Vagina (tissue), 2 donors: ENCODE measurements around the gene PPP1R9B. TPM values are rescaled to one million over a fixed set of nuclear protein-coding genes. Genes with fewer than 3 reads are reported as not detected.

Experiments
- DNase-seq, 2 donors: peaks; one replicate each; pipeline ENCODE4 v3.0.0-alpha.2; 2017; ENCODE audit errors: extremely low spot score in 2 of 2
- H3K27ac ChIP-seq: fragments of 200-600 bp; sonication (generic); one replicate; pipeline ENCODE4 v1.5.1; 2019
- H3K27me3 ChIP-seq: fragments of 200-600 bp; sonication (generic); one replicate; pipeline ENCODE4 v1.5.1; 2019
- H3K36me3 ChIP-seq, 2 donors: fragments of 200-600 bp; sonication (generic); one replicate each; pipeline ENCODE4 v1.5.1; 2017 to 2019
- H3K4me1 ChIP-seq: fragments of 200-600 bp; sonication (generic); one replicate; pipeline ENCODE4 v1.5.1; 2019
- H3K4me3 ChIP-seq, 2 donors: fragments of 200-600 bp; sonication (generic); 1 replicate in 1 of 2; 2 replicates in 1 of 2; pipeline ENCODE4 v1.5.1; 2016 to 2019
- H3K9me3 ChIP-seq: fragments of 200-600 bp; sonication (generic); one replicate; pipeline ENCODE4 v1.5.1; 2019
- CTCF ChIP-seq, 3 experiments: fragments of 450-650 bp in 2 of 3; fragments of 200-600 bp in 1 of 3; sonication (generic) in 1 of 3; IDR thresholded peaks; one replicate each; pipeline ENCODE4 v1.5.1; 2017 to 2019; ENCODE audit warnings: antibody characterized with exemption in 3 of 3, mild to moderate bottlenecking in 2 of 3, moderate library complexity in 2 of 3
- POLR2A ChIP-seq, 2 donors: fragments of 450-650 bp; IDR thresholded peaks; one replicate each; pipeline ENCODE4 v1.6.1; 2017; ENCODE audit warnings: antibody characterized with exemption in 2 of 2, mild to moderate bottlenecking in 2 of 2, moderate library complexity in 2 of 2
- POLR2AphosphoS5 ChIP-seq, 2 donors: sonication (generic); formaldehyde crosslinking; IDR thresholded peaks; one replicate each; pipeline ENCODE4 v1.9.0; 2017; ENCODE audit warnings: antibody characterized with exemption in 2 of 2, mild to moderate bottlenecking in 2 of 2, low read depth in 1 of 2; ENCODE audit not compliant: insufficient read depth in 1 of 2
- intact Hi-C: fragments of 100-400 bp; cut with DNase I; formaldehyde crosslinking; loops from one replicate; pipeline ENCODE4 v1.15.1; 2023
- total RNA-seq: library from RNA; depleted of rRNA; stranded (reverse); fragments of >200 nt; gene quantifications from one replicate; pipeline ENCODE4 v1.2.3, GENCODE V29; 2016

The PPP1R9B gene
- total RNA-seq, 1 donor from 2014 or later: 37.6 TPM

DNA sequence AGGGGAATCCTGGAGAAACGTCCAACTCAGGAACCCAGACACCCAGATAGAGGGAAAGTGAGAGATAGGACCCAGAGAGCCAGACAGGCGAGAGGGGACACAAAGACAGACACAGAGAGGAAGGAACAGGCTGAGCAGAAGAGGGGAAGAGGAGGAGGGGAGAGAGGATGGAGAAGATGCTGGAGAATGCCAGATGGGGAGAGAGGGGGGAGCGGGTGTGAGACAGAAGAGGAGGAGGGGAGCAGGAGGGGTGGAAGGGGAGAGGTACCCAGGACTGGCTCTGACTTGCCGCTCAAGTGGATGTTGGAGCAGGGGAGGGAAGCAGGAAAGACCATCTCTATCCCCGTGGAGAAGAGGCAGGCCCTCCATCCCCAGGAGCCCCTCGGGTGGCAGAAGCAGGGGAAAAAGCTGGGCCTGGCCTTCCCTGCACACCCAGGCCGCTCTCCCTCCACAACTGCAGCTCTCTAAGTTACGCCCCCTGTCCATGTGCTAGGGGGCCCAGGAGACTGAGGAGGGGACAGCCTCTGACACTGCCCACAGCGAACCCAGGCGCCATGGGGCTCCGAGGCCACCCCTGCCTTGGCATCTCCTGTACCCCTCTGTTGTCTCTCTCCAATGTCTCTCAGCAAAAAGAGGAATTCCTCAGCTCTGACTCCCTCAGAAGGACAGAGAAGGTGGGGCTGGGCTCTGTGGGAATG, 4.8 kb downstream of the PPP1R9B start:
- Histone ChIP-seq H3K9me3 (no peaks in the 10 kb centered on the region), H3K27ac (peak overlapping the region; percentile 18), H3K4me3 (peak overlapping the region in 1 of 2 donors; percentile 9), H3K36me3 (peaks cover 0 to 45% of the 10 kb centered on the region in 2 donors), H3K27me3 (no peaks in the 10 kb centered on the region), H3K4me1 (peaks cover 81% of the 10 kb centered on the region)
- TF ChIP-seq CTCF (IDR thresholded peaks at IDR 0.05) (no peak), POLR2AphosphoS5 (IDR thresholded peaks at IDR 0.05; ENCODE audit: insufficient read depth in 1 of 2, low read depth in 1 of 2) (no peak), POLR2A (IDR thresholded peaks at IDR 0.05) (no peak)
- DNase-seq: no peak
- intact Hi-C loops: no loop called here

DNA sequence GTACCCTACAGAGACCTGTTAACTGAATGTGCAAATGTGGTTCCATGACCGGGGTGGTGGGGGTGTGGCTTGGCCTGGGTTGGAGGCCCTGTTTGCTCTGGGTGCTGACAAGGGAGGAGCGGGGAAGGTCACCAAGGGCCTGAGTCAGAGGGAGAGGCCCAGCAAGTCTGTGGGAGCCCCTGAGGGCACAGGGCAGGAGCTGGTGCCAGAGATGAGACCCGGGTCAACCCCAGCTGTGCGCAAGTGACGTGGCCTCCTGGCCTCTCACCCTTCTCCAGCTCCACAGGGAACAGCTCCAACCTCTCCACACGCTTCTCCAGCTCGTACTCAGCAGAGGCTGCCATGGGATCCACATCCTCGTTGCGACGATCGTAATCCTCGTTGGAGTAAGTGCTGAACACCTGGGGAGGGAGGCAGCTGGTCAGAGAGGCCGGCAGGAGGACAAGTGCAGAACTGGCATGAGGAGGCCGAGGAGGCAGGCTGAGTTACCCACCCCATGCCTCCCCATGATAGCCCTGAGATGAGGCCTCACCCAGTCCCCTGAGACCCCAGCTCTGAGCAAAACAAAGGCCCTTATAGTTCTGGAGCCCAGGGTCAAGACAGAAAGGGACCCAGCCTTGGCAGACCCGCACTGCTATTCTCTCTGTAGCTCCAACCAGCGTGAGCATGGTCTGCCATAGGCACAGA, 5.5 kb downstream of the PPP1R9B start:
- no peaks in the 10 kb centered on the region for H3K27me3 ChIP-seq
- no peak for TF ChIP-seq POLR2AphosphoS5 (IDR thresholded peaks at IDR 0.05; ENCODE audit: insufficient read depth in 1 of 2, low read depth in 1 of 2)
- no peak for TF ChIP-seq POLR2A (IDR thresholded peaks at IDR 0.05)
- no peak for TF ChIP-seq CTCF (IDR thresholded peaks at IDR 0.05)
- no peak for DNase-seq
- peaks cover 0 to 47% of the 10 kb centered on the region in 2 donors for H3K36me3 ChIP-seq
- peaks cover 88% of the 10 kb centered on the region for H3K4me1 ChIP-seq
- H3K4me3 ChIP-seq: no peak overlapping the region
- H3K27ac ChIP-seq: peak overlapping the region; percentile 18
- H3K9me3 ChIP-seq: no peaks in the 10 kb centered on the region
- intact Hi-C loops: no loop called here

DNA sequence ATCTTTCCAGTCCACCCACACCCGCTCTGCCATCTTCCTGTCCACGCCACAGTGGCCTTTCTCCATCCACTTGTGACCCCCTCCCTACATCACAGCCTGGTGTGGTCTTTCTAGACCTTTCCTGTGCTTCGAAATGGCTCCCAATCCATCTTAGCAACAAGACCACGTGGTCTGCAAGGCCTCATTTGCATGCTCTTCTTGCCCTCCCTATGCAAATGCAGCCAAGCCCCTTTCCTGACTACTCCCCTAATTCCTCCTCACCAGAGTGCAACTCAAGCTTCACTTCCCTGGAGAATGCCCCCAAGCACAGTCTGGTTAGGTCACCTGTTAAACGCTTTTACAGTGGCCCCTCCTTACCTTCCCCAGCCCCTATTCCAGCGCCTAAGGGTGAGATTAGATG, 6.1 kb downstream of the PPP1R9B start:
- Histone ChIP-seq H3K4me1 (peaks cover 84% of the 10 kb centered on the region), H3K4me3 (no peak overlapping the region), H3K27ac (no peak overlapping the region), H3K27me3 (no peaks in the 10 kb centered on the region), H3K36me3 (peaks cover 0 to 51% of the 10 kb centered on the region in 2 donors), H3K9me3 (no peaks in the 10 kb centered on the region)
- intact Hi-C loops: no loop called here
- no peak for DNase-seq
- no peak for TF ChIP-seq POLR2A (IDR thresholded peaks at IDR 0.05)

GRCh38 chr17:50143461-50144176, 6.9 kb downstream of the PPP1R9B start:
- no peak overlapping the region for H3K4me3 ChIP-seq
- DNase-seq: no peak
- peaks cover 0 to 59% of the 10 kb centered on the region in 2 donors for H3K36me3 ChIP-seq
- intact Hi-C loops: no loop called here
- no peak overlapping the region for H3K27ac ChIP-seq
- H3K4me1 ChIP-seq: peaks cover 77% of the 10 kb centered on the region
- H3K27me3 ChIP-seq: no peaks in the 10 kb centered on the region
- H3K9me3 ChIP-seq: no peaks in the 10 kb centered on the region
- no peak for TF ChIP-seq POLR2A (IDR thresholded peaks at IDR 0.05)
- no peak for TF ChIP-seq POLR2AphosphoS5 (IDR thresholded peaks at IDR 0.05; ENCODE audit: insufficient read depth in 1 of 2, low read depth in 1 of 2)
- TF ChIP-seq CTCF (IDR thresholded peaks at IDR 0.05): no peak

DNA sequence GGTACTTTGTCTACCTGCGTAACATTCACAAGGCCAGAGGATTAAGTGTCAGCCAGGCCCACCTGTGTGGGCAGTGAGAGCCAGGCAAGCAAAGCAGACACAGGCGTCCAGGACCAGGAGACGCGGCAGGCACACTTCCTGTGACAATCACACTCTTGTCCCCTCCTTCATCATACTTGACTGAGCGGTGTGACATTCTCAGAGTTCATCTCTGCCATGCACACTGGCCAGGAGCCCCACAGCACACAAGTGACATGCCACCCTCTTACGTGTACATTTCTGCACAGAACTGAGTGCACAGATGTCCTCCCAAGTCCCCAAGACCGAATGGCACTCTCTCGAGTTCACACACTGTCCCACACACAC, 8.7 kb downstream of the PPP1R9B start:
- intact Hi-C loops: no loop called here
- no peak for TF ChIP-seq POLR2AphosphoS5 (IDR thresholded peaks at IDR 0.05; ENCODE audit: insufficient read depth in 1 of 2, low read depth in 1 of 2)
- TF ChIP-seq POLR2A (IDR thresholded peaks at IDR 0.05): no peak
- TF ChIP-seq CTCF (IDR thresholded peaks at IDR 0.05): no peak

More for the DNA sequence above, 8.7 kb downstream of the PPP1R9B start:
- H3K9me3 ChIP-seq: no peaks in the 10 kb centered on the region
- peaks cover 0 to 75% of the 10 kb centered on the region in 2 donors for H3K36me3 ChIP-seq
- no peak for DNase-seq
- no peak overlapping the region for H3K27ac ChIP-seq
- H3K4me3 ChIP-seq: no peak overlapping the region
- H3K4me1 ChIP-seq: peaks cover 59% of the 10 kb centered on the region
- no peaks in the 10 kb centered on the region for H3K27me3 ChIP-seq
